Adrenal gland (tissue), 5 donors: ENCODE results near the gene GALP.

Source experiments
- CTCF ChIP-seq, 6 experiments: fragments of 450-650 bp in 4 of 6; fragments of 200-600 bp in 2 of 6; sonication (generic) in 1 of 6; IDR thresholded peaks; 1 replicate in 5 of 6; 2 replicates in 1 of 6; pipeline versions ENCODE4 v1.5.1 to v1.8.0; 2016 to 2021; ENCODE audit warnings: antibody characterized with exemption in 6 of 6, mild to moderate bottlenecking in 2 of 6, moderate library complexity in 1 of 6
- POLR2A ChIP-seq, 2 donors: fragments of 450-650 bp; IDR thresholded peaks; one replicate each; pipeline ENCODE4 v1.6.1; 2017; ENCODE audit warnings: antibody characterized with exemption in 2 of 2, mild to moderate bottlenecking in 2 of 2, moderate library complexity in 1 of 2
- donor health status: DM: no; HTN: no; CAD: no.

- TF ChIP-seq CTCF (IDR thresholded peaks at IDR 0.05), result no peak
- no peak for TF ChIP-seq POLR2A (IDR thresholded peaks at IDR 0.05)
Observed at GRCh38 chr19:56191711-56192110, 15.9 kb downstream of the GALP start.
